ENCODE data around the gene LMX1B. TPM values are rescaled to one million over a fixed set of nuclear protein-coding genes. Genes with fewer than 3 reads are reported as not detected.
A peak's percentile ranks its signal among the peaks of the same experiment; 100 is the strongest.

LMX1B gene
- polyA plus RNA-seq, 1 donor from 2014 or later = not detected

GRCh38 chr9:126617003-126617822 lies 3.5 kb downstream of the LMX1B start:
- TF ChIP-seq POLR2AphosphoS5 (IDR thresholded peaks at IDR 0.05) (peak; percentile 25), EZH2 (IDR thresholded peaks at IDR 0.05; ENCODE audit: borderline replicate concordance, insufficient read depth, low read length, poor library complexity, severe bottlenecking) (no peak), CTCF (IDR thresholded peaks at IDR 0.05; ENCODE audit: poor library complexity, severe bottlenecking) (no peak), RAD21 (conservative IDR thresholded peaks at IDR 0.05) (no peak), MXI1 (conservative IDR thresholded peaks at IDR 0.05; ENCODE audit: poor library complexity, severe bottlenecking) (no peak), SMC3 (conservative IDR thresholded peaks at IDR 0.05; ENCODE audit: poor library complexity) (no peak)
- no peak overlapping the region for H2AFZ ChIP-seq (ENCODE audit: low read depth, low read length)
- H3F3A ChIP-seq (ENCODE audit: insufficient read depth, low read length, poor library complexity, severe bottlenecking) = no peaks in the 10 kb centered on the region
- no peak overlapping the region for H3K9ac ChIP-seq (ENCODE audit: low read length)
- no peak overlapping the region for H3K4me2 ChIP-seq (ENCODE audit: low read length)
- H3K36me3 ChIP-seq (ENCODE audit: insufficient read depth, low read length) = no peaks in the 10 kb centered on the region
- no peaks in the 10 kb centered on the region for H3K9me2 ChIP-seq (ENCODE audit: insufficient read depth, low read length)
- H3K27ac ChIP-seq (ENCODE audit: low read length) = no peak overlapping the region
- no peak overlapping the region for H3K4me3 ChIP-seq (ENCODE audit: low read length)
- H3K79me2 ChIP-seq (replicated peaks; ENCODE audit: insufficient read depth, low read length) = no peaks in the 10 kb centered on the region
- H3K9me3 ChIP-seq (ENCODE audit: low read length) = no peaks in the 10 kb centered on the region
- peaks cover 94% of the 10 kb centered on the region for H3K27me3 ChIP-seq (ENCODE audit: insufficient read depth, low read depth, low read length)
- no peaks in the 10 kb centered on the region for H4K20me1 ChIP-seq (ENCODE audit: insufficient read depth)

DNA sequence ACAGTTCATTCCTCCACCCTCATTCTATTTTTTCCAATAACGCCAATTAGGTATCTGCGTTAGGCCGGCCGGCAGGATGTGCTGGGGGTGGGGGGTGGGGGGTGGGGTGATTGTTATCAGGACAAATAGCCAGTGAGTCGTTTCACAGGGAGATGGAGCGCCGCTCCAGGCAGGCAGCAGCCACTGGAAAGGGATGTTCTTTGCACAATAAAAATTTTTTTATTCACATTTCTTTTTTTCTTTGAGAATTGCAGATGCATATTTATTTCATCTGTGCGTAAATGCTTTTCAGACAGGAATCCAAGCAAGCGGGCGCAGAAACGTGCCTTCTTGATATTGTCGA lies 4.1 kb downstream of the LMX1B start:
- Histone ChIP-seq H3F3A (ENCODE audit: insufficient read depth, low read length, poor library complexity, severe bottlenecking) (no peaks in the 10 kb centered on the region), H3K9me2 (ENCODE audit: insufficient read depth, low read length) (no peaks in the 10 kb centered on the region), H3K36me3 (ENCODE audit: insufficient read depth, low read length) (no peaks in the 10 kb centered on the region), H3K4me3 (ENCODE audit: low read length) (no peak overlapping the region), H3K4me2 (ENCODE audit: low read length) (no peak overlapping the region), H3K27me3 (ENCODE audit: insufficient read depth, low read depth, low read length) (peaks cover 94% of the 10 kb centered on the region), H3K9ac (ENCODE audit: low read length) (no peak overlapping the region), H3K79me2 (replicated peaks; ENCODE audit: insufficient read depth, low read length) (no peaks in the 10 kb centered on the region), H3K27ac (ENCODE audit: low read length) (no peak overlapping the region), H3K9me3 (ENCODE audit: low read length) (no peaks in the 10 kb centered on the region), H2AFZ (ENCODE audit: low read depth, low read length) (no peak overlapping the region), H4K20me1 (ENCODE audit: insufficient read depth) (no peaks in the 10 kb centered on the region)
- TF ChIP-seq, protein P1, sequence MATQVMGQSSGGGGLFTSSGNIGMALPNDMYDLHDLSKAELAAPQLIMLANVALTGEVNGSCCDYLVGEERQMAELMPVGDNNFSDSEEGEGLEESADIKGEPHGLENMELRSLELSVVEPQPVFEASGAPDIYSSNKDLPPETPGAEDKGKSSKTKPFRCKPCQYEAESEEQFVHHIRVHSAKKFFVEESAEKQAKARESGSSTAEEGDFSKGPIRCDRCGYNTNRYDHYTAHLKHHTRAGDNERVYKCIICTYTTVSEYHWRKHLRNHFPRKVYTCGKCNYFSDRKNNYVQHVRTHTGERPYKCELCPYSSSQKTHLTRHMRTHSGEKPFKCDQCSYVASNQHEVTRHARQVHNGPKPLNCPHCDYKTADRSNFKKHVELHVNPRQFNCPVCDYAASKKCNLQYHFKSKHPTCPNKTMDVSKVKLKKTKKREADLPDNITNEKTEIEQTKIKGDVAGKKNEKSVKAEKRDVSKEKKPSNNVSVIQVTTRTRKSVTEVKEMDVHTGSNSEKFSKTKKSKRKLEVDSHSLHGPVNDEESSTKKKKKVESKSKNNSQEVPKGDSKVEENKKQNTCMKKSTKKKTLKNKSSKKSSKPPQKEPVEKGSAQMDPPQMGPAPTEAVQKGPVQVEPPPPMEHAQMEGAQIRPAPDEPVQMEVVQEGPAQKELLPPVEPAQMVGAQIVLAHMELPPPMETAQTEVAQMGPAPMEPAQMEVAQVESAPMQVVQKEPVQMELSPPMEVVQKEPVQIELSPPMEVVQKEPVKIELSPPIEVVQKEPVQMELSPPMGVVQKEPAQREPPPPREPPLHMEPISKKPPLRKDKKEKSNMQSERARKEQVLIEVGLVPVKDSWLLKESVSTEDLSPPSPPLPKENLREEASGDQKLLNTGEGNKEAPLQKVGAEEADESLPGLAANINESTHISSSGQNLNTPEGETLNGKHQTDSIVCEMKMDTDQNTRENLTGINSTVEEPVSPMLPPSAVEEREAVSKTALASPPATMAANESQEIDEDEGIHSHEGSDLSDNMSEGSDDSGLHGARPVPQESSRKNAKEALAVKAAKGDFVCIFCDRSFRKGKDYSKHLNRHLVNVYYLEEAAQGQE (IDR thresholded peaks at IDR 0.05; ENCODE audit: borderline replicate concordance) = no peak
- no peak for TF ChIP-seq MXI1 (conservative IDR thresholded peaks at IDR 0.05; ENCODE audit: poor library complexity, severe bottlenecking)
- no peak for TF ChIP-seq CTCF (IDR thresholded peaks at IDR 0.05; ENCODE audit: poor library complexity, severe bottlenecking)
- TF ChIP-seq SMC3 (conservative IDR thresholded peaks at IDR 0.05; ENCODE audit: poor library complexity) = no peak
- no peak for TF ChIP-seq EZH2 (IDR thresholded peaks at IDR 0.05; ENCODE audit: borderline replicate concordance, insufficient read depth, low read length, poor library complexity, severe bottlenecking)
- no peak for TF ChIP-seq POLR2AphosphoS5 (IDR thresholded peaks at IDR 0.05)
- TF ChIP-seq RAD21 (conservative IDR thresholded peaks at IDR 0.05) = no peak
- TF ChIP-seq TAF1 (IDR thresholded peaks at IDR 0.05; ENCODE audit: low read depth) = no peak
- TF ChIP-seq EP300 (conservative IDR thresholded peaks at IDR 0.05; ENCODE audit: poor library complexity, severe bottlenecking) = no peak

Measured in neural cell (in vitro differentiated cells).